ENCODE results near the gene NEDD9. TPM values are rescaled to one million over a fixed set of nuclear protein-coding genes. Genes with fewer than 3 reads are reported as not detected.

The NEDD9 gene
- total RNA-seq, 4 donors from 2014 or later: 51.7 to 136 (median 94.0) TPM

DNA sequence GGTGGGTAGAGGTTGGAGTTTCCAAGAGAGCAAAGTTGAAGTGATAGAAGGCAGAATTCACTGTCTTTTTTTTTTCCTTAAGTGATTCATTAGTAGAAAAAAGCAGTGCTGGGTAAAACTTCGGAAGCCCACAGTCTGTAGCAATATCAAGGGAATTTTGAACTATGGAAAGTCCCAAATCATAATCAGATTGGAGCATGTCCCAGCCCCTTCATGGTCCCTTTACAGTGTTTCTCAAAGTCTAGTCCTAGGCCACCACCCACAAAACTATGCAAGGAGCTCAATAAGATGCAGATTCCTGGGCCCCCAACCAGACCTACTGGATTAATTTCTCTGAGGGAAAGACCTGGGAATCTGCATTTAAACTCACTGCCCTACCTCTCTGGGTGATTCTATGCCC lies 22.6 kb downstream of the NEDD9 start:
- no peak for TF ChIP-seq CTCF (IDR thresholded peaks at IDR 0.05; ENCODE audit: low read depth)

DNA sequence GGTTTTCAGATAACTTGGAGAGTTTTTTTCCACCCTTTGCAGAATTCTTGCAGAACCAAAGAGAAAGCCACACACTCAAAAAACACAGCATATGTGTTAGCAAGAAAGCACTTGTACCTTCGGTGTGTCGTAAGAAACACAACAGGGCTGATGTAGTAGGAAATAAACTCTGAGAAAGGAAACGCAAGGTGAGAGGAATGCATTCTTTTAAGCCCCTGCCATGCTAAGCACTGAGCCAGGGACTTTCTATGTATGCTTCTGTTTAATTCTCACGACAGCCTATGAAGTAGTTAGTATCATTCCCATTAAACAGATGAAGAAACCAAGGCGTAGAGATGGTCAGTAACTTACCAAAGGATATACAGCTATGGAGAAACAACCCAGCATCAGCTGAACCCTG lies 23.1 kb downstream of the NEDD9 start:
- TF ChIP-seq CTCF (IDR thresholded peaks at IDR 0.05; ENCODE audit: low read depth): no peak

DNA sequence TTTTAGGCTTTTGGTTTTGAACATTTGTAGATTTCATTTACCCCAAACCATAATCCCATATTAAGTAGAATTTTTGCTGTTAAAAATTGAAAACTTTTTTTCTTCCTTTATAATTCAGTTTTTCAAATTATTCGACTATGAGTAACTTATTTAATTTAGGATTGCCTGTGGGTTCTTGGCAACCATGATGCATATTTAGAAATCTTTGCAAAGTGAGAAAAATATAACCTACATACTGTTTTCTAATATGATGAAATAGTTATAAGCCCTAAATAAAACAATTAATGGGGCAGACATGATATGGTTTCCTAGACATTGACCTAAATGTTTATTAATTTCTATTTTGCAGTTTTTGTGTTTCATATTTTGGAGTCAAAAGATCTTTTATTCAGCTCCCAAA lies 23.6 kb downstream of the NEDD9 start:
- no peak for TF ChIP-seq CTCF (IDR thresholded peaks at IDR 0.05; ENCODE audit: low read depth)

DNA sequence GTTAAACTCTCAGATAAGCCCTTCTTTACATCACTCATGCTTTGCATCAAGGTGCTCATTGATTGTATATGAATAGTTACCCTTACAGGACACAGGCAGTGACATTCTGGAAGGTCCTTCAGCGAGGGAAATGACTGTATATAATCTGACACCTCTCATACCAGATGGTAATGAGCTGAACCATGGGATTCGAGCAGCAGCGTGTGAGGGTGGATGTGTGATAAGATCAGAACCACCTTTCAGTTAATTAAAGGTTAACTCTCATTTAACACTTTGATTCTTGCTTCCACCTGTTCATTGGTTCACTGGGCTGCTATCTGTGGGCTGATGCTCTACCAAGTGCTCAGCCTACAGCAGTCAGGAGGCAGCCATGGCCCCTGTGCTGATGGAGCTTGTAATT lies 24.2 kb downstream of the NEDD9 start:
- TF ChIP-seq CTCF (IDR thresholded peaks at IDR 0.05; ENCODE audit: low read depth): no peak

DNA sequence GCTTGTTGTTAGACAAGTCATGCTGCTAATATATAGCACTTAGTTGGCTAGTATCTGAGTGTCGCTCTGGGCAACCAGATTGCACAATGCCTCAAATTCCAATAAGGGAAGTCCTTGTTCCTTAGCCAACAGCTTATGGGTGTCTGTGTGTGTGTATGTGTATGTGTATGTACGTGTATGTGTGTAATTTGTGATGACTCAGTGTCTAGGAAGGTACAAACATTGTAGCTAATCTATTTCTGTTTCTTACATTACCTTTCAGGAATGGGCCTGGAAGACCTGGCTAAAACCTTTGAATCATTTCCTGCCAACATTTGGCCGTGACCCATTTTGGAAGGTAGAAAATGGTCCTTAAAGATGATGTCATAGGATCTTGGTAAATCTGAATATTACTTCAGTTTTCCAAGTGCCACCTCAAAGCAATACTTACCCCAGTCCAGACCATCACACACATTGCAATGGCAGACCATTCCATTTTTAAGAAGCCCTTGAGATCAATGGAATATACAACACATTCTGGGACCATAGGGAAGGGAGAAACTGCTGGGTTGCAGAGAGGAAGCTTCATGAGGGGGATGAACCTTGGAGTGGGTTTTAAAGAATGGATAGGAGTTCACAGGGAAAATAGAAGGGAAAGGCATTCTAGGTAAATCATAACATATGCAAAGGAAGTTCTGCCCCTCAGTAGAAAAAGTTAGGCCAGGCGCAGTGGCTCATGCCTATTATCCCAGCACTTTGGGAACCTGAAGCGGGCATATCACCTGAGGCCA lies 25.1 kb downstream of the NEDD9 start:
- TF ChIP-seq CTCF (IDR thresholded peaks at IDR 0.05; ENCODE audit: low read depth): no peak

DNA sequence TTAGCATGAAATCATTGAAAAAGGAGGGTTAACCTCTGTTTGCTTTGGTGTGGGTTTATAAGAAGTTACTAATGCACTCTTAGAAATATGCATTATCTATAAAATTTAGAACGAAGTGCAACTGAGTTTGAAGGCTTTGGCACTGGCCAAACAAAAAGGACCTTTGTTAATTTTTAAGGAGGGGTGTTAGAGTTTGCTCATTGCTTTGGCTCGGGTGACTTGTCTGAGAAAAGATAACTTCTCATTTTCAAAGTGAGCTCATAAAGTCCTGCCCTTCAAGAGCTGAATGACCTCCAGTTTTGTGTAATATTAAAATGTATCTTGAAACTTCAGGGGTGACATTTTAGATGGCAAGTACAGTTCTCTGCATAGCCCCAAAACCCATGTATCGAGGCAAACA lies 25.9 kb downstream of the NEDD9 start:
- TF ChIP-seq CTCF (IDR thresholded peaks at IDR 0.05; ENCODE audit: low read depth): no peak

GRCh38 chr6:11204794-11205366 lies 27.6 kb downstream of the NEDD9 start:
- no peak for TF ChIP-seq CTCF (IDR thresholded peaks at IDR 0.05; ENCODE audit: low read depth)

All from subcutaneous adipose tissue (tissue), 4 donors.